Right atrium auricular region (tissue), 2 donors: Measurements from ENCODE around the gene WDFY1. TPM values are rescaled to one million over a fixed set of nuclear protein-coding genes. Genes with fewer than 3 reads are reported as not detected.

Experiments used
- DNase-seq: peaks from one replicate; pipeline ENCODE4 v3.0.0-alpha.2; 2019; ENCODE audit warnings: low spot score
- H3K27ac ChIP-seq, 2 donors: fragments of 200-600 bp; sonication (generic); 1 replicate in 1 of 2; 2 replicates in 1 of 2; pipeline ENCODE4 v1.5.1; 2016 to 2019
- H3K27me3 ChIP-seq, 2 donors: fragments of 200-600 bp; sonication (generic); one replicate each; pipeline versions ENCODE4 v1.5.1 to v1.6.0; 2017 to 2019
- H3K36me3 ChIP-seq: fragments of 200-600 bp; sonication (generic); one replicate; pipeline ENCODE4 v1.5.1; 2016
- H3K4me1 ChIP-seq, 2 donors: fragments of 200-600 bp; sonication (generic); one replicate each; pipeline versions ENCODE4 v1.5.1 to v1.6.0; 2017 to 2019
- H3K4me3 ChIP-seq, 2 donors: fragments of 200-600 bp; sonication (generic); 1 replicate in 1 of 2; 2 replicates in 1 of 2; pipeline ENCODE4 v1.5.1; 2017 to 2019; ENCODE audit warnings: mild to moderate bottlenecking in 1 of 2, moderate library complexity in 1 of 2
- H3K9me3 ChIP-seq, 2 donors: fragments of 200-600 bp; sonication (generic); one replicate each; pipeline ENCODE4 v1.5.1; 2019
- CTCF ChIP-seq, 2 donors: fragments of 200-600 bp; sonication (generic); IDR thresholded peaks; one replicate each; pipeline ENCODE4 v1.5.1; 2019; ENCODE audit warnings: antibody characterized with exemption in 2 of 2
- total RNA-seq, 2 donors: library from RNA; depleted of rRNA; stranded (reverse); fragments of >200 nt; gene quantifications; one replicate each; pipeline ENCODE4 v1.1.0, GENCODE V29; 2016

The WDFY1 gene
- total RNA-seq, 2 donors from 2014 or later, result 13.8 to 16.8 TPM

GRCh38 chr2:223989206-223989855 lies 44.2 kb upstream of the WDFY1 start:
- Histone ChIP-seq H3K9me3 (no peaks in the 10 kb centered on the region), H3K27ac (no peak overlapping the region), H3K4me1 (peaks cover 0 to 4% of the 10 kb centered on the region in 2 donors), H3K4me3 (no peak overlapping the region), H3K36me3 (no peaks in the 10 kb centered on the region), H3K27me3 (no peaks in the 10 kb centered on the region)
- no peak for DNase-seq
- no peak for TF ChIP-seq CTCF (IDR thresholded peaks at IDR 0.05)

- no peaks in the 10 kb centered on the region for H3K36me3 ChIP-seq
- H3K4me3 ChIP-seq, result no peak overlapping the region
- H3K4me1 ChIP-seq, result no peaks in the 10 kb centered on the region
- no peak for DNase-seq
- no peak for TF ChIP-seq CTCF (IDR thresholded peaks at IDR 0.05)
- no peak overlapping the region for H3K27ac ChIP-seq
- no peaks in the 10 kb centered on the region for H3K9me3 ChIP-seq
- H3K27me3 ChIP-seq, result no peaks in the 10 kb centered on the region
Measured at GRCh38 chr2:223981241-223981640, 36.1 kb upstream of the WDFY1 start.

- H3K36me3 ChIP-seq, result no peaks in the 10 kb centered on the region
Measured at GRCh38 chr2:223980803-223981202, 35.7 kb upstream of the WDFY1 start.

DNA sequence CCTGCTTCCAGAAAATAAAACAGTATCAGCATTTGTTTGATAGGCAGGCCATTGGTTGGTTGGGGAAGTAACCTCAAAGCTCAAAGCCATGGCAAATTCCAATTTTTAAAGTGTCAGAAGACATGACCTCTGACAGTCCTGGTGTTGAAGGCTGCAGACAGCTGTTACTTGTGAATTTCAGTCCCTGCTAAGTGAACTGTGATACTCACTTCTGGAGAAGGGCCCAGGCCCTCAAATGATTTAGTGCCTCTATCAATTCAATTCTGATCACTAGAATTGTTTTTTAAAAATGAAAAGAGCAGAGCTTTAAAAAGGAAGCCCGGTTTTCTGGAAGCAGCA lies 35.2 kb upstream of the WDFY1 start:
- DNase-seq, result no peak

More at GRCh38 chr2:223980803-223981202, 35.7 kb upstream of the WDFY1 start:
- Histone ChIP-seq H3K4me1 (no peaks in the 10 kb centered on the region), H3K4me3 (no peak overlapping the region), H3K27ac (no peak overlapping the region), H3K27me3 (no peaks in the 10 kb centered on the region), H3K9me3 (no peaks in the 10 kb centered on the region)
- TF ChIP-seq CTCF (IDR thresholded peaks at IDR 0.05), result no peak
- no peak for DNase-seq

GRCh38 chr2:223979730-223980396 lies 34.7 kb upstream of the WDFY1 start:
- Histone ChIP-seq H3K4me3 (no peak overlapping the region), H3K9me3 (no peaks in the 10 kb centered on the region)
- DNase-seq, result no peak

More for the DNA sequence above, 35.2 kb upstream of the WDFY1 start:
- no peaks in the 10 kb centered on the region for H3K36me3 ChIP-seq
- no peaks in the 10 kb centered on the region for H3K9me3 ChIP-seq
- no peaks in the 10 kb centered on the region for H3K27me3 ChIP-seq
- H3K27ac ChIP-seq, result no peak overlapping the region
- H3K4me1 ChIP-seq, result no peaks in the 10 kb centered on the region
- no peak for TF ChIP-seq CTCF (IDR thresholded peaks at IDR 0.05)
- H3K4me3 ChIP-seq, result no peak overlapping the region

More at GRCh38 chr2:223979730-223980396, 34.7 kb upstream of the WDFY1 start:
- Histone ChIP-seq H3K4me1 (no peaks in the 10 kb centered on the region), H3K27me3 (no peaks in the 10 kb centered on the region), H3K27ac (no peak overlapping the region), H3K36me3 (no peaks in the 10 kb centered on the region)
- TF ChIP-seq CTCF (IDR thresholded peaks at IDR 0.05), result no peak
